ENCODE data around the gene PAGE1. TPM values are rescaled to one million over a fixed set of nuclear protein-coding genes. Genes with fewer than 3 reads are reported as not detected.

PAGE1 gene
- total and polyA plus RNA-seq, 2 donors (not counting 3 experiments of a cell fraction or from before 2014, with no cell fraction given): not detected

- Histone ChIP-seq H2AFZ (ENCODE audit: low read depth, low read length) (no peak overlapping the region), H4K20me1 (replicated peaks; ENCODE audit: control insufficient read depth, extremely low read depth, insufficient read depth, low read length) (no peaks in the 10 kb centered on the region), H3K27ac (ENCODE audit: insufficient read depth, low read depth, low read length) (no peak overlapping the region), H3K9me1 (replicated peaks; ENCODE audit: control insufficient read depth, extremely low read depth, insufficient read depth, low read length) (no peaks in the 10 kb centered on the region), H3K9ac (replicated peaks; ENCODE audit: extremely low read depth, insufficient read depth, low read length) (no peak overlapping the region), H3K9me3 (replicated peaks; ENCODE audit: control insufficient read depth, insufficient read depth, low read length) (no peaks in the 10 kb centered on the region), H3K36me3 (ENCODE audit: control insufficient read depth in 2 of 2, extremely low read depth in 1 of 2, insufficient read depth in 2 of 2, low read length in 2 of 2) (no peaks in the 10 kb centered on the region), H3K4me2 (ENCODE audit: insufficient read depth, low read length) (no peak overlapping the region), H3K4me1 (ENCODE audit: control insufficient read depth, extremely low read depth, insufficient read depth, low read length) (no peaks in the 10 kb centered on the region), H3K79me2 (ENCODE audit: control insufficient read depth, insufficient read depth, low read length) (no peaks in the 10 kb centered on the region), H3K4me3 (replicated peaks in 1 of 3; ENCODE audit: insufficient read depth in 1 of 3, low read depth in 1 of 3, low read length in 3 of 3) (no peak overlapping the region), H3K27me3 (ENCODE audit: control insufficient read depth in 2 of 2, insufficient read depth in 2 of 2, low read length in 2 of 2) (no peaks in the 10 kb centered on the region)
- DNase-seq (ENCODE audit: low read depth, low spot score) (no peak), FAIRE-seq (no peak)
- BruUV-seq (replicated peaks): no TSS peak
- TF ChIP-seq FOS (IDR thresholded peaks at IDR 0.05; ENCODE audit: borderline replicate concordance, insufficient read depth, low read length): no peak
- TF ChIP-seq MYC (IDR thresholded peaks at IDR 0.05; ENCODE audit: low read depth, low read length): no peak
- no peak for TF ChIP-seq GATA2 (IDR thresholded peaks at IDR 0.05; ENCODE audit: insufficient read depth, insufficient read length, low read depth, low read length)
- POLR2A ChIA-PET: no interaction called here
- CTCF ChIA-PET: no interaction called here
- dilution Hi-C loops (cut with MboI; ENCODE audit: extremely low pct_ligation_motif_present, low sequenced_read_pairs): no loop called here
- intact Hi-C loops (cut with micrococcal nuclease): no loop called here
These were observed 5.5 kb upstream of the PAGE1 start for GRCh38 chrX:49701323-49701722.

DNA sequence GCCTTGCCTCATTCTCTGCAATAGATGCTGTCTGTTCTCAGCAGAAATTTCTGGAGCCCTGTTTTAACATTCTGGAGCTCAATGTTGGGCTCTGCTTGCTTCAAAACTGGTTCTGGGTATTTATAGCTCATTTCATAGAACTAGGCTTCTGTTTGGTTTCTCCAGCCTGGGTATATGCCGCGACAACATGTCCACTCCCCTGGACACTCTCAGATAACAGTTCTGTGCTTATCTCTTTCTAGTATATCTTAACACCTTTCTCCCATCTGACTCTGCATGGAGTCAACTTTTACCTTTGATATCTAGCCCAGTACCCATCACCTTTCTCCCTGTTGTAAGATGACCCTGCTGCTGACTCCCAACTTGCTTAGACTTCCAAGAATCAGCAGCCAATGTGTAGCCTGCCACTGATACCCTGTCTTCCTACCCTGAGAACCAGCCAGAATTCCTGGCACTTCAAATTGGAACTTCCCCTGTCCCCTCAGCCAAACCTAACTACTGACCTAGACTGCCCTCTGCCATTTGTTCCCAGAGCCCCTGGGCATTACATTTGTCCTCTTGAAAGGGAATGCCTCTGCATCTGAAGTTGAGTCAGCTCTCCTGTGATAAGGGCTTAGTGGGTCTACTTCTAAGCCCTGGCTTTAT lies 20.6 kb downstream of the PAGE1 start:
- H2AFZ ChIP-seq (ENCODE audit: low read depth, low read length): no peak overlapping the region

More for the DNA sequence above, 20.6 kb downstream of the PAGE1 start:
- Histone ChIP-seq H3K36me3 (ENCODE audit: control insufficient read depth in 2 of 2, extremely low read depth in 1 of 2, insufficient read depth in 2 of 2, low read length in 2 of 2) (no peaks in the 10 kb centered on the region), H3K9me3 (replicated peaks; ENCODE audit: control insufficient read depth, insufficient read depth, low read length) (no peaks in the 10 kb centered on the region), H3K9me1 (replicated peaks; ENCODE audit: control insufficient read depth, extremely low read depth, insufficient read depth, low read length) (no peaks in the 10 kb centered on the region), H3K4me1 (ENCODE audit: control insufficient read depth, extremely low read depth, insufficient read depth, low read length) (no peaks in the 10 kb centered on the region), H3K9ac (replicated peaks; ENCODE audit: extremely low read depth, insufficient read depth, low read length) (no peak overlapping the region), H3K4me2 (ENCODE audit: insufficient read depth, low read length) (no peak overlapping the region), H4K20me1 (replicated peaks; ENCODE audit: control insufficient read depth, extremely low read depth, insufficient read depth, low read length) (no peaks in the 10 kb centered on the region), H3K27me3 (ENCODE audit: control insufficient read depth in 2 of 2, insufficient read depth in 2 of 2, low read length in 2 of 2) (no peaks in the 10 kb centered on the region), H3K79me2 (ENCODE audit: control insufficient read depth, insufficient read depth, low read length) (no peaks in the 10 kb centered on the region), H3K4me3 (replicated peaks in 1 of 3; ENCODE audit: insufficient read depth in 1 of 3, low read depth in 1 of 3, low read length in 3 of 3) (no peak overlapping the region), H3K27ac (ENCODE audit: insufficient read depth, low read depth, low read length) (no peak overlapping the region)
- DNase-seq (ENCODE audit: low read depth, low spot score) (no peak), FAIRE-seq (no peak)
- dilution Hi-C loops (cut with MboI; ENCODE audit: extremely low pct_ligation_motif_present, low sequenced_read_pairs): no loop called here
- no peak for TF ChIP-seq CTCF (IDR thresholded peaks at IDR 0.05; ENCODE audit: extremely low read depth in 1 of 2, insufficient read depth in 1 of 2, low read depth in 1 of 2, low read length in 2 of 2)
- TF ChIP-seq GATA2 (IDR thresholded peaks at IDR 0.05; ENCODE audit: insufficient read depth, insufficient read length, low read depth, low read length): no peak
- no peak for TF ChIP-seq EZH2 (IDR thresholded peaks at IDR 0.05; ENCODE audit: borderline replicate concordance, low read depth, low read length, severe bottlenecking)
- TF ChIP-seq POLR2A (IDR thresholded peaks at IDR 0.05; ENCODE audit: low read depth, low read length): no peak
- TF ChIP-seq MYC (IDR thresholded peaks at IDR 0.05; ENCODE audit: low read depth, low read length): no peak
- TF ChIP-seq POLR2AphosphoS5 (IDR thresholded peaks at IDR 0.05; ENCODE audit: insufficient read depth, low read depth, low read length): no peak
- no peak for TF ChIP-seq FOS (IDR thresholded peaks at IDR 0.05; ENCODE audit: borderline replicate concordance, insufficient read depth, low read length)
- TF ChIP-seq JUN (IDR thresholded peaks at IDR 0.05; ENCODE audit: borderline replicate concordance, insufficient read depth, insufficient read length, low read depth): no peak
- TF ChIP-seq, protein P1, sequence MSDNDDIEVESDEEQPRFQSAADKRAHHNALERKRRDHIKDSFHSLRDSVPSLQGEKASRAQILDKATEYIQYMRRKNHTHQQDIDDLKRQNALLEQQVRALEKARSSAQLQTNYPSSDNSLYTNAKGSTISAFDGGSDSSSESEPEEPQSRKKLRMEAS (IDR thresholded peaks at IDR 0.05; ENCODE audit: insufficient read depth, insufficient read length): no peak
- POLR2A ChIA-PET: no interaction called here
- no TSS peak for BruUV-seq (replicated peaks)
- intact Hi-C loops (cut with micrococcal nuclease): no loop called here
- CTCF ChIA-PET: no interaction called here
